Cerebellar nuclear complex (tissue), 1 donor: ENCODE measurements around the gene TRIM4.

ENCODE experiments used
- DNase-seq, 2 experiments: peaks; one replicate each; lab custom pipeline; 2025; lab: John Stamatoyannopoulos, UW

Gene TRIM4

GRCh38 chr7:99843808-99844207, 75.5 kb downstream of the TRIM4 start:
- DNase-seq = no peak

- no peak for DNase-seq
Measured at GRCh38 chr7:99842926-99843325, 76.4 kb downstream of the TRIM4 start.
